GM12878 (cell line): ENCODE results near the gene ASTL. TPM values are rescaled to one million over a fixed set of nuclear protein-coding genes. Genes with fewer than 3 reads are reported as not detected.

ENCODE experiments used
- ATF7 ChIP-seq: fragments of 450-650 bp; IDR thresholded peaks from 2 replicates; pipeline ENCODE4 v1.6.1; 2016; ENCODE audit warnings: low read depth, mild to moderate bottlenecking
- GABPA ChIP-seq: IDR thresholded peaks from 2 replicates; pipeline ENCODE4 v1.6.1; 2014; ENCODE audit warnings: antibody characterized with exemption, low read depth, mild to moderate bottlenecking, inconsistent platforms
- JUND ChIP-seq: IDR thresholded peaks from 2 replicates; pipeline ENCODE4 v1.6.1; 2012; ENCODE audit warnings: low read depth, mild to moderate bottlenecking, low read length, improper control_type of control experiment, moderate library complexity
- KAT2A ChIP-seq: conservative IDR thresholded peaks from 2 replicates; pipeline ENCODE4 v1.6.1; 2011; ENCODE audit warnings: low read depth, low read length; ENCODE audit not compliant: control insufficient read depth
- MEF2A ChIP-seq: IDR thresholded peaks from 2 replicates; pipeline ENCODE4 v1.6.1; 2011; ENCODE audit warnings: low read depth, mild to moderate bottlenecking, low read length, moderate library complexity; ENCODE audit not compliant: insufficient read depth
- NFYB ChIP-seq: IDR thresholded peaks from 2 replicates; pipeline ENCODE4 v1.6.1; 2011; ENCODE audit warnings: low read depth, mild to moderate bottlenecking, low read length, improper control_type of control experiment, moderate library complexity; ENCODE audit not compliant: insufficient read depth
- SIX5 ChIP-seq: IDR thresholded peaks from 2 replicates; pipeline ENCODE4 v1.6.1; 2011; ENCODE audit warnings: mild to moderate bottlenecking, low read depth, low read length, moderate library complexity; ENCODE audit not compliant: severe bottlenecking
- SPI1 ChIP-seq: IDR thresholded peaks from 2 replicates; pipeline ENCODE4 v1.6.1; 2011; ENCODE audit warnings: low read depth, mild to moderate bottlenecking, low read length, moderate library complexity, borderline replicate concordance; ENCODE audit not compliant: insufficient read depth
- TARDBP ChIP-seq: IDR thresholded peaks from 2 replicates; pipeline ENCODE4 v1.6.1; 2016; ENCODE audit warnings: borderline replicate concordance
- YBX1 ChIP-seq: fragments of 450-650 bp; IDR thresholded peaks from 2 replicates; pipeline ENCODE4 v1.6.1; 2016; ENCODE audit warnings: antibody characterized with exemption
- ZSCAN29 ChIP-seq: fragments of 450-650 bp; IDR thresholded peaks from 2 replicates; pipeline ENCODE4 v1.6.1; 2017; ENCODE audit warnings: mild to moderate bottlenecking, moderate library complexity
- polyA plus RNA-seq, 11 experiments: library from polyadenylated mRNA; depleted of rRNA in 4 of 11; unstranded in 6 of 11; stranded (reverse) in 5 of 11; fragments of >200 nt; fragmentation: Nextera tagmentation in 4 of 11; fragmentation: Illumina TruSeq in 1 of 11; extraction: Ambion mirVana in 4 of 11; extraction: Trizol in 1 of 11; gene quantifications; 1 replicate in 1 of 11; 2 replicates in 10 of 11; pipeline versions ENCODE4 v1.2.1 to v1.2.3, GENCODE V29; 2011 to 2016; ENCODE audit warnings: inconsistent platforms in 2 of 11, missing spikeins in 2 of 11, low read depth in 1 of 11
- total RNA-seq, 4 experiments: library from RNA; depleted of rRNA in 3 of 4; stranded (reverse); fragments of >200 nt in 3 of 4; fragmentation: Illumina TruSeq in 1 of 4; extraction: Trizol in 1 of 4; gene quantifications; 2 replicates each; pipeline versions ENCODE4 v1.2.1 to v1.2.3, GENCODE V29; 2013 to 2021
- TF ChIP-seq, protein P1 (sequence below): fragments of 450-650 bp; IDR thresholded peaks from 2 replicates; pipeline ENCODE4 v1.6.1; 2017; ENCODE audit warnings: mild to moderate bottlenecking, low read depth, inconsistent platforms; ENCODE audit not compliant: poor library complexity, severe bottlenecking
- TF ChIP-seq, protein P2 (sequence below): fragments of 450-650 bp; conservative IDR thresholded peaks from 2 replicates; pipeline ENCODE4 v1.6.1; 2017; ENCODE audit warnings: mild to moderate bottlenecking, moderate library complexity
- TF ChIP-seq, protein P3 (sequence below): fragments of 450-650 bp; IDR thresholded peaks from 2 replicates; pipeline ENCODE4 v1.6.1; 2017; ENCODE audit warnings: antibody characterized with exemption, mild to moderate bottlenecking, moderate library complexity
- TF ChIP-seq, protein P4 (sequence below): fragments of 450-650 bp; IDR thresholded peaks from 2 replicates; pipeline ENCODE4 v1.6.1; 2017; ENCODE audit warnings: mild to moderate bottlenecking, moderate library complexity
- TF ChIP-seq, protein P5 (sequence below): fragments of 150-350 bp; IDR thresholded peaks from 2 replicates; pipeline ENCODE4 v1.6.1; 2014; ENCODE audit warnings: mild to moderate bottlenecking, low read depth, low read length

ASTL gene
- total and polyA plus RNA-seq, 10 of the 15 experiments (the other 5 are each of a cell fraction or from before 2014, with no cell fraction given), result 0.18 to 1.0 (median 0.38) TPM; not detected in 4

DNA sequence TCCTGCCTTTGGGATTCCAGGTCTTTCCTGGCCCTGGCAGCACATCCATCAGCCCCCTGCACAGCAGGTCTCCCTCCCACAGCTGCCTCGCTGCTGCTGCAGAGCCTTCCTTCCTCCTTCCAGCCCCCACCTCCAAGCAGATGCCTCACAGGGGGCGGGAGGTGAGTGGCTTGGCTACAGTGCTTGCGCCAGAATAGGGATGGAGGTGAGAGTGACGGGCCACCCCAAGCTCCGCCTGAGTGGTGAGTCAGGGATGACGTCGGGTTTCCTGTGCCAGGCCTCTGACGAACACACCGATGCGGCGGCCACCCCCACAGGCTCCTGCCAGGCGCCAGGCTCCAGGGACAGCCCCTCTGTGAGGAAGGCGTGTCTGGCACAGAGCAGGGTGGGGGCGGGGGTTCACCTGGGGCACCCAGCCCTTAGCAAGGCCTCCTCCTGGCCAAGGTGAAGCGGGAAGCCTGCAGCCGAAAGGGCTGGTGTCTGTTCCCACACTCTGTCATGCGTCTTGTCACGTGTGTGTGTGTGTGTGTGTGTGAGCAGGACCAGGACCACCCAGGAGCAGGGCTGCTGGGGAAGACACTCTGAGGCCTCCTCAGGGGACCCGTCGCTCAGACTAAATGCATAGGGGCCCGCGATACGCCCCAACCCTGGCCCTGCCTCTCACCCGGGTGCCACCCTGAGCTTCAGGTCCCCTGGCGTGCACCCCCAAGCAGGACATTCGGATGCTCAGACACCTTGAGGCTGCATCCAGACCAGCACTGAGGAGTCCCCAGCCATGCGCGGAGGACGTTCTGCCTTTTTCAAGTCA, 10.3 kb upstream of the ASTL start (continued):
- TF ChIP-seq MEF2A, result no peak
- peak; percentile 78 for TF ChIP-seq JUND
- TF ChIP-seq, protein P1, sequence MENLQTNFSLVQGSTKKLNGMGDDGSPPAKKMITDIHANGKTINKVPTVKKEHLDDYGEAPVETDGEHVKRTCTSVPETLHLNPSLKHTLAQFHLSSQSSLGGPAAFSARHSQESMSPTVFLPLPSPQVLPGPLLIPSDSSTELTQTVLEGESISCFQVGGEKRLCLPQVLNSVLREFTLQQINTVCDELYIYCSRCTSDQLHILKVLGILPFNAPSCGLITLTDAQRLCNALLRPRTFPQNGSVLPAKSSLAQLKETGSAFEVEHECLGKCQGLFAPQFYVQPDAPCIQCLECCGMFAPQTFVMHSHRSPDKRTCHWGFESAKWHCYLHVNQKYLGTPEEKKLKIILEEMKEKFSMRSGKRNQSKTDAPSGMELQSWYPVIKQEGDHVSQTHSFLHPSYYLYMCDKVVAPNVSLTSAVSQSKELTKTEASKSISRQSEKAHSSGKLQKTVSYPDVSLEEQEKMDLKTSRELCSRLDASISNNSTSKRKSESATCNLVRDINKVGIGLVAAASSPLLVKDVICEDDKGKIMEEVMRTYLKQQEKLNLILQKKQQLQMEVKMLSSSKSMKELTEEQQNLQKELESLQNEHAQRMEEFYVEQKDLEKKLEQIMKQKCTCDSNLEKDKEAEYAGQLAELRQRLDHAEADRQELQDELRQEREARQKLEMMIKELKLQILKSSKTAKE, result peak; percentile 19
- TF ChIP-seq, protein P2, sequence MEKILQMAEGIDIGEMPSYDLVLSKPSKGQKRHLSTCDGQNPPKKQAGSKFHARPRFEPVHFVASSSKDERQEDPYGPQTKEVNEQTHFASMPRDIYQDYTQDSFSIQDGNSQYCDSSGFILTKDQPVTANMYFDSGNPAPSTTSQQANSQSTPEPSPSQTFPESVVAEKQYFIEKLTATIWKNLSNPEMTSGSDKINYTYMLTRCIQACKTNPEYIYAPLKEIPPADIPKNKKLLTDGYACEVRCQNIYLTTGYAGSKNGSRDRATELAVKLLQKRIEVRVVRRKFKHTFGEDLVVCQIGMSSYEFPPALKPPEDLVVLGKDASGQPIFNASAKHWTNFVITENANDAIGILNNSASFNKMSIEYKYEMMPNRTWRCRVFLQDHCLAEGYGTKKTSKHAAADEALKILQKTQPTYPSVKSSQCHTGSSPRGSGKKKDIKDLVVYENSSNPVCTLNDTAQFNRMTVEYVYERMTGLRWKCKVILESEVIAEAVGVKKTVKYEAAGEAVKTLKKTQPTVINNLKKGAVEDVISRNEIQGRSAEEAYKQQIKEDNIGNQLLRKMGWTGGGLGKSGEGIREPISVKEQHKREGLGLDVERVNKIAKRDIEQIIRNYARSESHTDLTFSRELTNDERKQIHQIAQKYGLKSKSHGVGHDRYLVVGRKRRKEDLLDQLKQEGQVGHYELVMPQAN, result no peak
- no peak for TF ChIP-seq YBX1
- TF ChIP-seq, protein P3, sequence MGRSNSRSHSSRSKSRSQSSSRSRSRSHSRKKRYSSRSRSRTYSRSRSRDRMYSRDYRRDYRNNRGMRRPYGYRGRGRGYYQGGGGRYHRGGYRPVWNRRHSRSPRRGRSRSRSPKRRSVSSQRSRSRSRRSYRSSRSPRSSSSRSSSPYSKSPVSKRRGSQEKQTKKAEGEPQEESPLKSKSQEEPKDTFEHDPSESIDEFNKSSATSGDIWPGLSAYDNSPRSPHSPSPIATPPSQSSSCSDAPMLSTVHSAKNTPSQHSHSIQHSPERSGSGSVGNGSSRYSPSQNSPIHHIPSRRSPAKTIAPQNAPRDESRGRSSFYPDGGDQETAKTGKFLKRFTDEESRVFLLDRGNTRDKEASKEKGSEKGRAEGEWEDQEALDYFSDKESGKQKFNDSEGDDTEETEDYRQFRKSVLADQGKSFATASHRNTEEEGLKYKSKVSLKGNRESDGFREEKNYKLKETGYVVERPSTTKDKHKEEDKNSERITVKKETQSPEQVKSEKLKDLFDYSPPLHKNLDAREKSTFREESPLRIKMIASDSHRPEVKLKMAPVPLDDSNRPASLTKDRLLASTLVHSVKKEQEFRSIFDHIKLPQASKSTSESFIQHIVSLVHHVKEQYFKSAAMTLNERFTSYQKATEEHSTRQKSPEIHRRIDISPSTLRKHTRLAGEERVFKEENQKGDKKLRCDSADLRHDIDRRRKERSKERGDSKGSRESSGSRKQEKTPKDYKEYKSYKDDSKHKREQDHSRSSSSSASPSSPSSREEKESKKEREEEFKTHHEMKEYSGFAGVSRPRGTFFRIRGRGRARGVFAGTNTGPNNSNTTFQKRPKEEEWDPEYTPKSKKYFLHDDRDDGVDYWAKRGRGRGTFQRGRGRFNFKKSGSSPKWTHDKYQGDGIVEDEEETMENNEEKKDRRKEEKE, result no peak
- TF ChIP-seq SIX5, result no peak
- TF ChIP-seq ATF7, result peak; percentile 93
- no peak for TF ChIP-seq GABPA
- no peak for TF ChIP-seq NFYB
- TF ChIP-seq SPI1, result no peak
- no peak for TF ChIP-seq TARDBP
- TF ChIP-seq, protein P4, sequence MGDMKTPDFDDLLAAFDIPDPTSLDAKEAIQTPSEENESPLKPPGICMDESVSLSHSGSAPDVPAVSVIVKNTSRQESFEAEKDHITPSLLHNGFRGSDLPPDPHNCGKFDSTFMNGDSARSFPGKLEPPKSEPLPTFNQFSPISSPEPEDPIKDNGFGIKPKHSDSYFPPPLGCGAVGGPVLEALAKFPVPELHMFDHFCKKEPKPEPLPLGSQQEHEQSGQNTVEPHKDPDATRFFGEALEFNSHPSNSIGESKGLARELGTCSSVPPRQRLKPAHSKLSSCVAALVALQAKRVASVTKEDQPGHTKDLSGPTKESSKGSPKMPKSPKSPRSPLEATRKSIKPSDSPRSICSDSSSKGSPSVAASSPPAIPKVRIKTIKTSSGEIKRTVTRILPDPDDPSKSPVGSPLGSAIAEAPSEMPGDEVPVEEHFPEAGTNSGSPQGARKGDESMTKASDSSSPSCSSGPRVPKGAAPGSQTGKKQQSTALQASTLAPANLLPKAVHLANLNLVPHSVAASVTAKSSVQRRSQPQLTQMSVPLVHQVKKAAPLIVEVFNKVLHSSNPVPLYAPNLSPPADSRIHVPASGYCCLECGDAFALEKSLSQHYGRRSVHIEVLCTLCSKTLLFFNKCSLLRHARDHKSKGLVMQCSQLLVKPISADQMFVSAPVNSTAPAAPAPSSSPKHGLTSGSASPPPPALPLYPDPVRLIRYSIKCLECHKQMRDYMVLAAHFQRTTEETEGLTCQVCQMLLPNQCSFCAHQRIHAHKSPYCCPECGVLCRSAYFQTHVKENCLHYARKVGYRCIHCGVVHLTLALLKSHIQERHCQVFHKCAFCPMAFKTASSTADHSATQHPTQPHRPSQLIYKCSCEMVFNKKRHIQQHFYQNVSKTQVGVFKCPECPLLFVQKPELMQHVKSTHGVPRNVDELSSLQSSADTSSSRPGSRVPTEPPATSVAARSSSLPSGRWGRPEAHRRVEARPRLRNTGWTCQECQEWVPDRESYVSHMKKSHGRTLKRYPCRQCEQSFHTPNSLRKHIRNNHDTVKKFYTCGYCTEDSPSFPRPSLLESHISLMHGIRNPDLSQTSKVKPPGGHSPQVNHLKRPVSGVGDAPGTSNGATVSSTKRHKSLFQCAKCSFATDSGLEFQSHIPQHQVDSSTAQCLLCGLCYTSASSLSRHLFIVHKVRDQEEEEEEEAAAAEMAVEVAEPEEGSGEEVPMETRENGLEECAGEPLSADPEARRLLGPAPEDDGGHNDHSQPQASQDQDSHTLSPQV, result peak; percentile 75; the same call in 1 of the 2 replicates
- TF ChIP-seq KAT2A, result no peak
- TF ChIP-seq ZSCAN29, result no peak
- TF ChIP-seq, protein P5, sequence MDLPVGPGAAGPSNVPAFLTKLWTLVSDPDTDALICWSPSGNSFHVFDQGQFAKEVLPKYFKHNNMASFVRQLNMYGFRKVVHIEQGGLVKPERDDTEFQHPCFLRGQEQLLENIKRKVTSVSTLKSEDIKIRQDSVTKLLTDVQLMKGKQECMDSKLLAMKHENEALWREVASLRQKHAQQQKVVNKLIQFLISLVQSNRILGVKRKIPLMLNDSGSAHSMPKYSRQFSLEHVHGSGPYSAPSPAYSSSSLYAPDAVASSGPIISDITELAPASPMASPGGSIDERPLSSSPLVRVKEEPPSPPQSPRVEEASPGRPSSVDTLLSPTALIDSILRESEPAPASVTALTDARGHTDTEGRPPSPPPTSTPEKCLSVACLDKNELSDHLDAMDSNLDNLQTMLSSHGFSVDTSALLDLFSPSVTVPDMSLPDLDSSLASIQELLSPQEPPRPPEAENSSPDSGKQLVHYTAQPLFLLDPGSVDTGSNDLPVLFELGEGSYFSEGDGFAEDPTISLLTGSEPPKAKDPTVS, result no peak
